Kidney (tissue), 14 donors: Measurements from ENCODE around the gene FCER1G. TPM values are rescaled to one million over a fixed set of nuclear protein-coding genes. Genes with fewer than 3 reads are reported as not detected.

Source experiments
- DNase-seq, 5 donors: peaks; one replicate each; pipeline ENCODE4 v3.0.0-alpha.2; 2013 to 2020
- FAIRE-seq: peaks from 2 replicates; lab custom pipeline; 2012; peaks lifted over from hg19 to GRCh38; lab: Jason Lieb, UNC
- H3K27ac ChIP-seq, 2 donors: one replicate each; pipeline ENCODE4 v1.7.0; 2013; ENCODE audit warnings: low read depth in 2 of 2, low read length in 2 of 2, inconsistent platforms in 1 of 2
- H3K27me3 ChIP-seq: one replicate; pipeline ENCODE4 v1.7.1; 2013; ENCODE audit warnings: low read length, inconsistent platforms; ENCODE audit not compliant: control insufficient read depth, insufficient read depth
- H3K36me3 ChIP-seq, 3 donors: one replicate each; pipeline versions ENCODE4 v1.7.0 to v1.7.1; 2013; ENCODE audit warnings: low read length in 3 of 3, control low read depth in 1 of 3, inconsistent platforms in 1 of 3; ENCODE audit not compliant: insufficient read depth in 3 of 3, control insufficient read depth in 2 of 3
- H3K4me1 ChIP-seq, 3 donors: one replicate each; pipeline versions ENCODE4 v1.7.0 to v1.7.1; 2013; ENCODE audit warnings: low read length in 3 of 3, inconsistent platforms in 1 of 3, low read depth in 1 of 3; ENCODE audit not compliant: control insufficient read depth in 2 of 3, insufficient read depth in 2 of 3
- H3K4me3 ChIP-seq, 3 donors: one replicate each; pipeline versions ENCODE4 v1.7.0 to v1.8.1; 2013; ENCODE audit warnings: low read length in 3 of 3, control low read depth in 1 of 3, inconsistent platforms in 1 of 3
- H3K9ac ChIP-seq, 3 donors: one replicate each; pipeline versions ENCODE4 v1.7.0 to v1.7.1; 2013; ENCODE audit warnings: low read length in 3 of 3, control low read depth in 1 of 3, inconsistent platforms in 1 of 3
- H3K9me3 ChIP-seq, 3 donors: one replicate each; pipeline versions ENCODE4 v1.7.0 to v1.7.1; 2013; ENCODE audit warnings: low read length in 3 of 3, control low read depth in 1 of 3, inconsistent platforms in 1 of 3; ENCODE audit not compliant: control insufficient read depth in 2 of 3, insufficient read depth in 1 of 3
- CTCF ChIP-seq: IDR thresholded peaks from 3 replicates; pipeline ENCODE4 v1.5.1; 2012; ENCODE audit warnings: mild to moderate bottlenecking, moderate library complexity, borderline replicate concordance; ENCODE audit not compliant: insufficient read depth; ENCODE audit errors: extremely low read depth
- intact Hi-C: fragments of 100-400 bp; cut with DNase I; formaldehyde crosslinking; loops from one replicate; pipeline ENCODE4 v1.11.1; 2022
- polyA plus RNA-seq: library from polyadenylated mRNA; stranded (reverse); fragments of 350-450 nt; fragmentation: Illumina TruSeq; extraction: RNeasy Lipid Tissue Mini Kit (QIAGEN cat#74804); gene quantifications from one replicate; pipeline ENCODE4 v1.2.3, GENCODE V29; 2014; ENCODE audit warnings: low read depth, low replicate concordance; ENCODE audit not compliant: insufficient read depth
- total RNA-seq: library from RNA; stranded (reverse); fragmentation: NEBNext Ultra II Directional; extraction: Animal tissue kit (Norgen Biotek cat#: 25700); gene quantifications from one replicate; pipeline ENCODE4 v1.2.1, GENCODE V29; 2021
- donor health status: control.
- donor health status: control.
- donor health status: control.
- donor health status: control.
- donor health status: control.
- donor health status: DM: yes; HTN: yes; CAD: no.
- donor health status: Normal renal cell carcinoma (clear cell type).

Gene FCER1G
- total and polyA plus RNA-seq, 2 donors from 2014 or later = 38.9 to 43.4 TPM

GRCh38 chr1:161176468-161177111, 38.5 kb upstream of the FCER1G start:
- DNase-seq = peak in 1 of 5 donors; percentile 39
- Histone ChIP-seq H3K36me3 (peaks cover 9 to 40% (median 15%) of the 10 kb centered on the region in 3 donors), H3K9me3 (no peaks in the 10 kb centered on the region), H3K4me1 (peaks cover 0 to 21% (median 12%) of the 10 kb centered on the region in 3 donors), H3K27ac (peak overlapping the region; percentile 95 to 96), H3K9ac (peak overlapping the region; percentile 97 to 99 (median 98)), H3K4me3 (peak overlapping the region; percentile 97 to 98 (median 98)), H3K27me3 (no peaks in the 10 kb centered on the region)
- intact Hi-C loops = no loop called here
- TF ChIP-seq CTCF = no peak
- FAIRE-seq = no peak

GRCh38 chr1:161177112-161177935, 37.8 kb upstream of the FCER1G start, which contains the start of gene B4GALT3:
B4GALT3 (minus strand) TSS chr1:161177507; CDS start chr1:161176060, 1,447 bp downstream.
- TF ChIP-seq CTCF = no peak
- peak; percentile 94 to 96 (median 94) for DNase-seq
- Histone ChIP-seq H3K9me3 (no peaks in the 10 kb centered on the region), H3K27me3 (no peaks in the 10 kb centered on the region), H3K27ac (peak within 1 kb of the TSS; percentile 95 to 96), H3K36me3 (peaks cover 9 to 33% (median 10%) of the 10 kb centered on the region in 3 donors), H3K4me1 (peaks cover 0 to 21% (median 12%) of the 10 kb centered on the region in 3 donors), H3K9ac (peak within 1 kb of the TSS; percentile 97 to 99 (median 98)), H3K4me3 (peak within 1 kb of the TSS; percentile 97 to 98 (median 98))
- no peak for FAIRE-seq
- intact Hi-C loops = no loop called here

GRCh38 chr1:161177936-161178244, 37.2 kb upstream of the FCER1G start:
- Histone ChIP-seq H3K9me3 (no peaks in the 10 kb centered on the region), H3K36me3 (peaks cover 9 to 28% (median 10%) of the 10 kb centered on the region in 3 donors), H3K4me1 (peaks cover 0 to 21% (median 12%) of the 10 kb centered on the region in 3 donors), H3K9ac (peak overlapping the region in 2 of 3 donors; percentile 97 to 99), H3K4me3 (peak overlapping the region in 2 of 3 donors; percentile 97 to 98), H3K27me3 (no peaks in the 10 kb centered on the region), H3K27ac (peak overlapping the region; percentile 95 to 96)
- DNase-seq = no peak
- no peak for FAIRE-seq
- no peak for TF ChIP-seq CTCF
- intact Hi-C loops = no loop called here
